ENCODE data around the gene NOTCH2. TPM values are rescaled to one million over a fixed set of nuclear protein-coding genes. Genes with fewer than 3 reads are reported as not detected.

Gene NOTCH2
- total RNA-seq, 1 donor from 2014 or later: 75.6 TPM

- intact Hi-C loops (cut with DNase I): no loop called here
Observed at GRCh38 chr1:119958223-119958622, 111.2 kb downstream of the NOTCH2 start.

GRCh38 chr1:119956306-119956705, 113.2 kb downstream of the NOTCH2 start:
- no peak overlapping the region for H3K4me3 ChIP-seq
- peaks cover 0 to 34% of the 10 kb centered on the region in 2 donors for H3K36me3 ChIP-seq
- H3K27me3 ChIP-seq: no peaks in the 10 kb centered on the region
- no peaks in the 10 kb centered on the region for H3K9me3 ChIP-seq
- no peak overlapping the region for H3K27ac ChIP-seq
- TF ChIP-seq POLR2A (IDR thresholded peaks at IDR 0.05) (no peak), CTCF (IDR thresholded peaks at IDR 0.05) (no peak), POLR2AphosphoS5 (IDR thresholded peaks at IDR 0.05; ENCODE audit: insufficient read depth in 1 of 2, low read depth in 1 of 2) (no peak)
- peaks cover 7% of the 10 kb centered on the region for H3K4me1 ChIP-seq
- intact Hi-C loops (cut with DNase I): no loop called here
- no peak for DNase-seq (ENCODE audit: extremely low spot score in 2 of 2)

More at GRCh38 chr1:119958223-119958622, 111.2 kb downstream of the NOTCH2 start:
- H3K36me3 ChIP-seq: peaks cover 0 to 27% of the 10 kb centered on the region in 2 donors
- H3K4me3 ChIP-seq: no peak overlapping the region
- TF ChIP-seq POLR2AphosphoS5 (IDR thresholded peaks at IDR 0.05; ENCODE audit: insufficient read depth in 1 of 2, low read depth in 1 of 2) (no peak), POLR2A (IDR thresholded peaks at IDR 0.05) (no peak), CTCF (IDR thresholded peaks at IDR 0.05) (no peak)
- H3K27me3 ChIP-seq: no peaks in the 10 kb centered on the region
- no peak overlapping the region for H3K27ac ChIP-seq
- no peaks in the 10 kb centered on the region for H3K9me3 ChIP-seq
- H3K4me1 ChIP-seq: peaks cover 7% of the 10 kb centered on the region
- DNase-seq (ENCODE audit: extremely low spot score in 2 of 2): no peak

- no peak for DNase-seq (ENCODE audit: extremely low spot score in 2 of 2)
- no peak overlapping the region for H3K27ac ChIP-seq
- no peak overlapping the region for H3K4me3 ChIP-seq
- no peaks in the 10 kb centered on the region for H3K27me3 ChIP-seq
- no peak for TF ChIP-seq POLR2AphosphoS5 (IDR thresholded peaks at IDR 0.05; ENCODE audit: insufficient read depth in 1 of 2, low read depth in 1 of 2)
- no peak for TF ChIP-seq POLR2A (IDR thresholded peaks at IDR 0.05)
- TF ChIP-seq CTCF (IDR thresholded peaks at IDR 0.05): no peak
- H3K4me1 ChIP-seq: peaks cover 7% of the 10 kb centered on the region
- H3K36me3 ChIP-seq: peaks cover 0 to 48% of the 10 kb centered on the region in 2 donors
- intact Hi-C loops (cut with DNase I): no loop called here
- H3K9me3 ChIP-seq: no peaks in the 10 kb centered on the region
Observed at GRCh38 chr1:119954476-119955422, 114.7 kb downstream of the NOTCH2 start.

- H3K36me3 ChIP-seq: peaks cover 0 to 55% of the 10 kb centered on the region in 2 donors
- TF ChIP-seq CTCF (IDR thresholded peaks at IDR 0.05): no peak
- no peak for TF ChIP-seq POLR2A (IDR thresholded peaks at IDR 0.05)
- no peak for TF ChIP-seq POLR2AphosphoS5 (IDR thresholded peaks at IDR 0.05; ENCODE audit: insufficient read depth in 1 of 2, low read depth in 1 of 2)
- H3K4me3 ChIP-seq: no peak overlapping the region
- no peaks in the 10 kb centered on the region for H3K27me3 ChIP-seq
- H3K4me1 ChIP-seq: peaks cover 11% of the 10 kb centered on the region
- DNase-seq (ENCODE audit: extremely low spot score in 2 of 2): no peak
- no peak overlapping the region for H3K27ac ChIP-seq
- H3K9me3 ChIP-seq: no peaks in the 10 kb centered on the region
- intact Hi-C loops (cut with DNase I): no loop called here
Observed at GRCh38 chr1:119953266-119953998, 116.0 kb downstream of the NOTCH2 start.

Data from vagina (tissue), 2 donors.